GM18508 (cell line): ENCODE results near the gene NACAD.

ENCODE experiments used
- ATAC-seq: cut with Tn5 transposase; IDR thresholded peaks from one replicate; pipeline ENCODE4 v1.9.1; 2021; ENCODE audit warnings: moderate number of reproducible peaks; ENCODE audit not compliant: insufficient read depth, unreplicated experiment

Gene NACAD, protein sequence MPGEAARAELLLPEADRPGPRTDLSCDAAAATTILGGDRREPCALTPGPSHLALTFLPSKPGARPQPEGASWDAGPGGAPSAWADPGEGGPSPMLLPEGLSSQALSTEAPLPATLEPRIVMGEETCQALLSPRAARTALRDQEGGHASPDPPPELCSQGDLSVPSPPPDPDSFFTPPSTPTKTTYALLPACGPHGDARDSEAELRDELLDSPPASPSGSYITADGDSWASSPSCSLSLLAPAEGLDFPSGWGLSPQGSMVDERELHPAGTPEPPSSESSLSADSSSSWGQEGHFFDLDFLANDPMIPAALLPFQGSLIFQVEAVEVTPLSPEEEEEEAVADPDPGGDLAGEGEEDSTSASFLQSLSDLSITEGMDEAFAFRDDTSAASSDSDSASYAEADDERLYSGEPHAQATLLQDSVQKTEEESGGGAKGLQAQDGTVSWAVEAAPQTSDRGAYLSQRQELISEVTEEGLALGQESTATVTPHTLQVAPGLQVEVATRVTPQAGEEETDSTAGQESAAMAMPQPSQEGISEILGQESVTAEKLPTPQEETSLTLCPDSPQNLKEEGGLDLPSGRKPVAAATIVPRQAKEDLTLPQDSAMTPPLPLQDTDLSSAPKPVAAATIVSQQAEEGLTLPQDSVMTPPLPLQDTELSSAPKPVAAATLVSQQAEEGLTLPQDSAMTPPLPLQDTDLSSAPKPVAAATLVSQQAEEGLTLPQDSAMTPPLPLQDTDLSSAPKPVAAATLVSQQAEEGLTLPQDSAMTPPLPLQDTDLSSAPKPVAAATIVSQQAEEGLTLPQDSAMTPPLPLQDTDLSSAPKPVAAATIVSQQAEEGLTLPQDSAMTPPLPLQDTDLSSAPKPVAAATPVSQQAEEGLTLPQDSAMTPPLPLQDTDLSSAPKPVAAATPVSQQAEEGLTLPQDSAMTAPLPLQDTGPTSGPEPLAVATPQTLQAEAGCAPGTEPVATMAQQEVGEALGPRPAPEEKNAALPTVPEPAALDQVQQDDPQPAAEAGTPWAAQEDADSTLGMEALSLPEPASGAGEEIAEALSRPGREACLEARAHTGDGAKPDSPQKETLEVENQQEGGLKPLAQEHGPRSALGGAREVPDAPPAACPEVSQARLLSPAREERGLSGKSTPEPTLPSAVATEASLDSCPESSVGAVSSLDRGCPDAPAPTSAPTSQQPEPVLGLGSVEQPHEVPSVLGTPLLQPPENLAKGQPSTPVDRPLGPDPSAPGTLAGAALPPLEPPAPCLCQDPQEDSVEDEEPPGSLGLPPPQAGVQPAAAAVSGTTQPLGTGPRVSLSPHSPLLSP (N-terminal part only)

GRCh38 chr7:45088821-45089340 lies at the start of gene NACAD:
TSS of gene NACAD (minus strand) at chr7:45088969. CDS start at chr7:45088894, 75 bp downstream.
- ATAC-seq, result no peak

- no peak for ATAC-seq
Observed at GRCh38 chr7:45136106-45137060, 47.6 kb upstream of the NACAD start.

DNA sequence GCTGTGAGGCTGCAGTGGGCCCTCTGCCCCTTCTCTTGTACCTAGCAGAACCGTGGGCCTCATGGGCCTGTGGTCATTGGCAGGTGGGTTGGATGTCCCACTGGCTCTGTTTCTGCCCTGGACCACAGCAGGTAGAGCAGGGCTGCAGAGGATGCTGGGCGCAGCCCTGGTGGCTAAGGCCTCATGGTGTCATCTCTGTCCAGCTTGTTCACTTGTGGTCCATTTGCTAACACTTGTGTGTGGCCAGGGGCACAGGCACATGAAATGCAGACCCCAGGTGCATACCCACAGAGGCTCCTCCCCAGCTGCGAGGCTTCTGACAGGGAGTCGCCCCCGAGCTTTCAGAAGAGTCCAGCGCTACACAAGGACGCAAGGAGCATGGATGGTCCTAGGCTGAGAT lies 45.1 kb upstream of the NACAD start:
- ATAC-seq, result no peak

DNA sequence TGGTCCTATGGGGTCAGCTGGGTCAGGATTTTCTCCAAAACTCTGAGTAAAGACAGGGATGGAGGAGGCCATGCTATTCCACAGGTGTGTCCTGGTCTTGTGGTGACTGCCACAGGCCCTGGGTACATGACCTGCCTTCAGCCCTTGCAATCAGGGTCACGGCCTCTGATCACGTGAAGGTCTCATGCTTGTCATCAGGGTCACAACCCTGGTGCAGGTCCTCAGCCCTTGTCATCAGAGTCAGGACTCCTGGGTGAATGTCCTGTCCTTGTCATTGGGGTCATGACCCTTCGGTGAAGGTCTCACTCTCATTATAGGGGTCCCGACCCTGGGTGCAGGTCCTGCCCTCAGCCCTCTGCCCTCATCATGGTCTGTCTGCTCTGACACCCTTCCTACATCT lies 44.6 kb upstream of the NACAD start:
- no peak for ATAC-seq

GRCh38 chr7:45132708-45133320 lies 44.0 kb upstream of the NACAD start:
- no peak for ATAC-seq

- no peak for ATAC-seq
Observed at GRCh38 chr7:45131891-45132290, 43.1 kb upstream of the NACAD start.

DNA sequence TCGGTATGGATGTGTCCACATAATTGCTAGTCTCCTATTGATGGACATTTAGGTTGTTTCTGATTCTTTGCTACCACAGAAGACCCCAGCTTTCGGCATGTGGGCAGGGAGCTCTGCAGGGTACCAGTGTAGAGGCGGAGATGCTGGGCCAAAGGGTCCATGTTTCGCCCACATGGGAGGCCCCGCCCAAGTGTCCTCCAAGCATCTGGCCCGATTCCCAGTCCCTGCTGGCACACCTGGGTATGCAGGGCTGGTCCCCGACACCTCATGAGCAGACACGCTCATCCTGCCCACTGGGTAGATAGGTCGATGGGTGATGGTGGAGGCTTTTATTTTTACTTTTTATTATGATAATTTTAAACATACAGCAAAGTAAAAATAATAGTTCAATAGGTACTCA lies 42.1 kb upstream of the NACAD start:
- no peak for ATAC-seq

- no peak for ATAC-seq
Observed at GRCh38 chr7:45129906-45130305, 41.1 kb upstream of the NACAD start.

GRCh38 chr7:45129181-45129800 lies 40.5 kb upstream of the NACAD start:
- no peak for ATAC-seq

- ATAC-seq, result no peak
Observed at GRCh38 chr7:45126920-45127319, 38.2 kb upstream of the NACAD start.

DNA sequence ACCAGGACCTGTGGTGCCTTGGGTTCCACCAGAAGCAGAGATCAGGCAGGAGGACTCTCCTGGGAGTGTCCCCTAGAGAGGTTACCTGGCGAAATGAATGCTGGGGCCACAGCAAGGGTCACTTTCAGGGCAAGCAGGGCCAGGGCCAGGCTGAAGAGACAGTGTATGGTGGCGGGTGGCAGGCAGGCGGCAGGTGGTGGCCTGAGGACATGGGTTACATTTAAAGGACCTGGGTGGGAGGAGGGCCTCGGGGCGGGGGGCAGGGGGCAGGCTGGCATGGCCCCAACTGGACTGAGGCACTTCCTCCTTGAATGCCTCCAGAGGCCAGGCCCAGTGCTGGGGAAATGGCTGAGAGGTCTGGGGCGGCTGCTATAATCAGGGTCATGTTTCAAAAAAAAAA lies 37.4 kb upstream of the NACAD start:
- ATAC-seq, result no peak

GRCh38 chr7:45125193-45125904 lies 36.6 kb upstream of the NACAD start:
- ATAC-seq, result no peak

GRCh38 chr7:45123913-45124710 lies 35.3 kb upstream of the NACAD start:
- no peak for ATAC-seq

- ATAC-seq, result no peak
Observed at GRCh38 chr7:45122975-45123860, 34.4 kb upstream of the NACAD start.

GRCh38 chr7:45119550-45119949 lies 30.8 kb upstream of the NACAD start:
- no peak for ATAC-seq

DNA sequence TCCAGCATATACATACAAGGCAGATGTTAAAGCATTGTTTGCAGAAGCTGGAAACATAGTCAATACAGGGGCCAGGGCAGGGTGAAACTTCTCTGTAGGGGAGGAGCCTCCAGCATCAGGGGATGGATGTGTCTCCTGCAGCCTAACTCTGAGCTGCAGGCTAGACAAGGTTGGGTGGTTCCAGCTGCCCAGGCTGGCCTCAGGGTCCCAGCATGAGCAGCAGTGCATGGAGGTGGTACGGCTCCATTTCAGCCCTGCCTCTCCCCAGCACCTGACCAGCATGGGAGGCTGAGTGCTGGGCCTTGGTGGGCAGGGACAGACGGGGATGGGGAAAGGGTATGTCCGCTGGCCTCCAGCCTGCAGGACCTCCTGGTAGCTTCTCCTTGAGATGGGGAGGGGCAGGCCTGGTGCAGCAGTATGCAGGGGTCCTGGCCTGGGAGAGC lies 30.1 kb upstream of the NACAD start:
- no peak for ATAC-seq
